B cell (primary cell): Measurements from ENCODE around the gene PCDHGB4. TPM values are rescaled to one million over a fixed set of nuclear protein-coding genes. Genes with fewer than 3 reads are reported as not detected.

ENCODE experiments used
- ATAC-seq: fragments of 200-7000 bp; cut with Tn5 transposase; one replicate; pipeline ENCODE4 v1.10.0; 2021; ENCODE audit warnings: low read depth, mild to moderate bottlenecking, moderate number of reproducible peaks, moderate library complexity
- CTCF ChIA-PET: fragments of 350-600 bp; sonication (Branson Sonifier 250); formaldehyde crosslinking; loops from one replicate; lab custom pipeline; 2021; ENCODE audit warnings: antibody characterized with exemption, inconsistent platforms; lab: Charles Lee
- POLR2A ChIA-PET: fragments of 350-600 bp; sonication (Branson Sonifier 250); formaldehyde crosslinking; loops from one replicate; lab custom pipeline; 2021; ENCODE audit warnings: antibody characterized with exemption; lab: Charles Lee
- DNase-seq: peaks from one replicate; pipeline ENCODE4 v3.0.0; 2013
- H2AFZ ChIP-seq: 2 replicates; pipeline ENCODE4 v1.6.1; 2012; ENCODE audit warnings: mild to moderate bottlenecking, low read depth, low read length; ENCODE audit not compliant: insufficient read depth, poor library complexity, severe bottlenecking
- H3K27ac ChIP-seq, 2 donors: 1 replicate in 1 of 2; 2 replicates in 1 of 2; pipeline ENCODE4 v1.5.1; 2012 to 2013; ENCODE audit warnings: low read length in 2 of 2, mild to moderate bottlenecking in 2 of 2, moderate library complexity in 1 of 2
- H3K27me3 ChIP-seq, 4 experiments: fragments of 200-600 bp in 1 of 4; sonication (generic) in 1 of 4; replicated peaks in 1 of 4; 1 replicate in 2 of 4; 2 replicates in 2 of 4; pipeline versions ENCODE4 v1.6.1 to v1.7.0; 2013 to 2016; ENCODE audit warnings: low read length in 3 of 4, mild to moderate bottlenecking in 2 of 4, mixed read lengths in 1 of 4, moderate library complexity in 1 of 4; ENCODE audit not compliant: insufficient read depth in 4 of 4, control insufficient read depth in 3 of 4; ENCODE audit errors: control extremely low read depth in 1 of 4
- H3K36me3 ChIP-seq, 2 experiments: replicated peaks in 1 of 2; 1 replicate in 1 of 2; 2 replicates in 1 of 2; pipeline versions ENCODE4 v1.6.1 to v1.7.1; 2013; ENCODE audit warnings: low read length in 1 of 2; ENCODE audit not compliant: insufficient read depth in 2 of 2, control insufficient read depth in 1 of 2; ENCODE audit errors: control extremely low read depth in 1 of 2, extremely low read depth in 1 of 2
- H3K4me1 ChIP-seq, 2 donors: fragments of 200-600 bp in 1 of 2; sonication (generic) in 1 of 2; 1 replicate in 1 of 2; 2 replicates in 1 of 2; pipeline versions ENCODE4 v1.5.1 to v1.6.1; 2013 to 2017; ENCODE audit warnings: low read length in 2 of 2; ENCODE audit not compliant: control insufficient read depth in 2 of 2, insufficient read depth in 2 of 2
- H3K4me2 ChIP-seq: replicated peaks from 2 replicates; pipeline ENCODE3; 2012; ENCODE audit warnings: mild to moderate bottlenecking, low read depth, low read length; ENCODE audit not compliant: poor library complexity, severe bottlenecking
- H3K4me3 ChIP-seq, 5 experiments: fragments of 200-600 bp in 1 of 5; sonication (generic) in 1 of 5; 1 replicate in 3 of 5; 2 replicates in 2 of 5; pipeline versions ENCODE4 v1.5.1 to v1.7.0; 2011 to 2016; ENCODE audit warnings: low read length in 4 of 5, mild to moderate bottlenecking in 4 of 5, low read depth in 2 of 5, control low read depth in 1 of 5, moderate library complexity in 1 of 5; ENCODE audit not compliant: insufficient read depth in 1 of 5; ENCODE audit errors: control extremely low read depth in 1 of 5, extremely low read depth in 1 of 5
- H3K79me2 ChIP-seq: fragments of 200-600 bp; sonication (generic); one replicate; pipeline ENCODE4 v1.6.0; 2016; ENCODE audit warnings: low read length; ENCODE audit not compliant: control insufficient read depth, insufficient read depth
- H3K9ac ChIP-seq: fragments of 200-600 bp; sonication (generic); 2 replicates; pipeline ENCODE4 v1.6.1; 2017; ENCODE audit warnings: mild to moderate bottlenecking, low read length, moderate library complexity
- H3K9me3 ChIP-seq, 3 donors: one replicate each; pipeline versions ENCODE4 v1.6.1 to v1.7.1; 2013; ENCODE audit warnings: low read length in 2 of 3; ENCODE audit not compliant: control insufficient read depth in 2 of 3, insufficient read depth in 1 of 3; ENCODE audit errors: control extremely low read depth in 1 of 3
- H4K20me1 ChIP-seq: 2 replicates; pipeline ENCODE4 v1.6.0; 2012; ENCODE audit warnings: mild to moderate bottlenecking, low read length; ENCODE audit not compliant: insufficient read depth, control insufficient read depth, poor library complexity, severe bottlenecking
- H3K27ac Mint-ChIP-seq: one replicate; pipeline ENCODE4 v1.8.0; 2021; ENCODE audit warnings: mixed read lengths
- H3K27me3 Mint-ChIP-seq: one replicate; pipeline ENCODE4 v1.8.0; 2021; ENCODE audit warnings: mixed read lengths
- H3K4me1 Mint-ChIP-seq: one replicate; pipeline ENCODE4 v1.8.0; 2021; ENCODE audit warnings: mixed read lengths
- H3K4me3 Mint-ChIP-seq: one replicate; pipeline ENCODE4 v1.8.0; 2021; ENCODE audit warnings: mixed read lengths
- H3K9me3 Mint-ChIP-seq: one replicate; pipeline ENCODE4 v1.8.0; 2022; ENCODE audit warnings: mixed read lengths; ENCODE audit not compliant: insufficient read depth
- CTCF ChIP-seq: fragments of 200-600 bp; IDR thresholded peaks from one replicate; pipeline ENCODE4 v1.8.0; 2022; ENCODE audit warnings: antibody characterized with exemption, mild to moderate bottlenecking
- EZH2 ChIP-seq: IDR thresholded peaks from 2 replicates; pipeline ENCODE4 v1.6.1; 2012; ENCODE audit warnings: borderline replicate concordance, low read depth, mild to moderate bottlenecking, moderate library complexity, low read length; ENCODE audit not compliant: insufficient read depth, poor library complexity, severe bottlenecking
- WGBS: methylation state at CpG from one replicate; pipeline ENCODE4 v1.1.5; 2013; ENCODE audit warnings: missing lambda C conversion rate; ENCODE audit not compliant: insufficient coverage; 5-methylcytosine and 5-hydroxymethylcytosine counted together
- intact Hi-C: fragments of 100-400 bp; cut with micrococcal nuclease; formaldehyde crosslinking; loops from one replicate; pipeline ENCODE4 v1.10.0; 2022
- polyA plus RNA-seq: library from polyadenylated mRNA; depleted of rRNA; stranded (reverse); fragments of >200 nt; gene quantifications from 2 replicates; pipeline ENCODE4 v1.2.3, GENCODE V29; 2012
- total RNA-seq, 2 donors: library from RNA; stranded (reverse); fragments of 120-200 nt in 1 of 2; gene quantifications; 1 replicate in 1 of 2; 2 replicates in 1 of 2; pipeline versions ENCODE4 v1.2.3 to v1.2.4, GENCODE V29; 2013 to 2022

The PCDHGB4 gene
- total and polyA plus RNA-seq, 2 donors (not counting 1 experiment from before 2014, with no cell fraction given) = 0.39 to 1.6 TPM

- peak within 1 kb of the TSS in 4 of 5 experiments; percentile 23 to 55 (median 38) for H3K4me3 ChIP-seq
- H3K9ac ChIP-seq = peak within 1 kb of the TSS; percentile 51
- no peaks in the 10 kb centered on the region for H3K36me3 ChIP-seq
- ChIA-PET CTCF (interaction anchor here (0.7 to 3.0 kb wide), 15 partner anchors 12 to 509 kb away, joined by 3 to 17 read pairs (median 4); partner anchors contain the start of genes PCDHGA10, PCDHGA11, PCDHGA12 and PCDHGC3), POLR2A (no interaction called here)
- intact Hi-C loops = loop anchor here (1.0 to 5.0 kb wide), 2 partner anchors 32 to 188 kb away; partner anchors contain the start of gene PCDHGA9
- TF ChIP-seq CTCF = peak; percentile 38
- TF ChIP-seq EZH2 = no peak
- peak within 1 kb of the TSS; percentile 82 for H3K4me3 Mint-ChIP-seq
- peaks cover 0 to 65% (median 39%) of the 10 kb centered on the region in 4 experiments for H3K27me3 ChIP-seq
- DNase-seq = peak; percentile 54
- 26% methylated on average over 32 of the region's 32 CpGs for WGBS
- no peaks in the 10 kb centered on the region for H3K79me2 ChIP-seq
- no peaks in the 10 kb centered on the region for H4K20me1 ChIP-seq
- peak within 1 kb of the TSS; percentile 39 for H3K27ac Mint-ChIP-seq
- H3K4me2 ChIP-seq = peak within 1 kb of the TSS; percentile 58
- H3K4me1 Mint-ChIP-seq = peaks cover 8% of the 10 kb centered on the region
- H2AFZ ChIP-seq = peak within 1 kb of the TSS; percentile 71
- H3K4me1 ChIP-seq = peaks cover 0 to 5% of the 10 kb centered on the region in 2 donors
- ATAC-seq = peak; percentile 74
- H3K27me3 Mint-ChIP-seq = peaks cover 53% of the 10 kb centered on the region
- no peak within 1 kb of the TSS for H3K27ac ChIP-seq
- H3K9me3 ChIP-seq = peaks cover 4 to 61% (median 45%) of the 10 kb centered on the region in 3 donors
- H3K9me3 Mint-ChIP-seq = peaks cover 9% of the 10 kb centered on the region
These were observed 17.3 kb upstream of the PCDHGB4 start, which contains the start of gene PCDHGB3 for GRCh38 chr5:141369994-141370848. TSS of gene PCDHGB3 (plus strand) at chr5:141370242. CDS start at chr5:141370395, 153 bp downstream.
